Measurements from ENCODE around the gene SNX14. TPM values are rescaled to one million over a fixed set of nuclear protein-coding genes. Genes with fewer than 3 reads are reported as not detected.
A peak's percentile ranks its signal among the peaks of the same experiment; 100 is the strongest.

Gene SNX14
- total and polyA plus RNA-seq, 5 experiments from 2014 or later, result 40.9 to 84.1 (median 54.6) TPM

GRCh38 chr6:85458782-85459181 lies 134.9 kb downstream of the SNX14 start:
- Mint-ChIP-seq H3K36me3 (peaks cover 0 to 7% (median 3%) of the 10 kb centered on the region in 3 donors), H3K4me1 (peaks cover 61 to 97% (median 96%) of the 10 kb centered on the region in 4 donors), H3K27me3 (peaks cover 0 to 2% (median 0%) of the 10 kb centered on the region in 5 donors), H3K4me3 (peak overlapping the region; percentile 32 to 77 (median 62)), H3K27ac (peak overlapping the region; percentile 65 to 99 (median 95)), H3K9me3 (no peaks in the 10 kb centered on the region)
- DNase-seq, result no peak
- no peak for ATAC-seq
- POLR2A ChIA-PET, result interaction anchor here (0.8 to 13.1 kb wide), 5 partner anchors 8 to 83 kb away, joined by 3 to 252 read pairs (median 3); partner anchors contain the start of gene NT5E

DNA sequence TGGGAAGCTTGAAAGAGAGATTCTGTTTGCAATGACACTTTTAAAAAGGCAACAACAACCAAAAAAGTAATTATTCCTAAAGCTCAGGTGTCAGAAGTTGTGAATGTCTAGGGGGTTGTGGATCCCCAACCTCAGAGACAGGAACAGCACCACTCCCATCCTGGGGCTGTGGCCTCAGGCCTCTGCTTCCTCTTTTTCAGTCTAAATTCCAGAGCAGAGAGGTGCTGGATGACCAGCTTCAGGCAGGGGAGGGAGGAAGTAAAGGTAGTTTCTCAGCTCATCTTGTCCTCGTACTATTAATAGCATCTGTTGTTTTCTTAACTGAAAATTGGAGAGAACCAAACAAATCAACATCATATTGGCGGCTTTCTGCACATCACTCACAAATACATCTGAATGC lies 135.5 kb downstream of the SNX14 start:
- POLR2A ChIA-PET, result interaction anchor here (1.4 to 13.1 kb wide), 3 partner anchors 7 to 24 kb away, joined by 3 to 252 read pairs (median 7); partner anchors contain the start of gene NT5E
- H3K9me3 Mint-ChIP-seq, result no peaks in the 10 kb centered on the region
- peaks cover 0 to 2% (median 0%) of the 10 kb centered on the region in 5 donors for H3K27me3 Mint-ChIP-seq
- H3K36me3 Mint-ChIP-seq, result peaks cover 0 to 7% (median 3%) of the 10 kb centered on the region in 3 donors
- DNase-seq (no peak), ATAC-seq (no peak)
- peak overlapping the region in 9 of 10 donors; percentile 27 to 77 (median 64) for H3K4me3 Mint-ChIP-seq
- peaks cover 59 to 97% (median 96%) of the 10 kb centered on the region in 4 donors for H3K4me1 Mint-ChIP-seq
- peak overlapping the region; percentile 20 to 99 (median 95) for H3K27ac Mint-ChIP-seq

DNA sequence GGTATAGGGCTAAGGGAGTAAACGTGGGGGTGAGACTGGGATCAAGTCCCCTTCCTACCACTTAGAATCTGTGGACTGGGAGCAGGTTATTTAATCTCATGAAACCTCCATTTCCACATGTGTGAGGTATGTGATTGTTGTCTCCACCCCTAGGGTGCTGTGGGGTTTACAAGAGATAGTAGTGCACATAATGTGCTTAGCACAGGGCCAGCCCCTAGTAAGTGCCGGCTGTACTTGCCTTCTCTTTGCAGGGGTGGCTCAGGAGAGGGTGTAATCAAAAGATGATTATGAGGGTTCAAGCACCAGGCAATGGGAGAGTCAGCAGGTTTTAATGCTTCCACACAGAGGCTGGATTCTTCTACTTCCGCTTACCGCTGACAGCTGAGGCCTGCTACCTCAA lies 136.9 kb downstream of the SNX14 start:
- ATAC-seq, result no peak
- peaks cover 0 to 7% (median 3%) of the 10 kb centered on the region in 3 donors for H3K36me3 Mint-ChIP-seq
- H3K27ac Mint-ChIP-seq, result peak overlapping the region; percentile 66 to 99 (median 94)
- H3K4me3 Mint-ChIP-seq, result peak overlapping the region in 7 of 10 donors; percentile 58 to 77 (median 67)
- peaks cover 58 to 97% (median 96%) of the 10 kb centered on the region in 4 donors for H3K4me1 Mint-ChIP-seq
- no peaks in the 10 kb centered on the region for H3K9me3 Mint-ChIP-seq
- H3K27me3 Mint-ChIP-seq, result peaks cover 0 to 2% (median 0%) of the 10 kb centered on the region in 5 donors
- POLR2A ChIA-PET, result interaction anchor here (1.4 to 2.3 kb wide), 2 partner anchors 11 to 222 kb away, joined by 5 to 7 read pairs; no protein-coding TSS in a partner anchor
- no peak for DNase-seq

Other genes with a start within 250 kb of the SNX14 start
- gene NT5E, start 143.8 kb downstream of the SNX14 start, total RNA-seq, result 10 to 100 TPM; 56.5 to 57.3 TPM
- gene NT5E, start 143.8 kb downstream of the SNX14 start, polyA plus RNA-seq, result 100 to 1,000 TPM in 2 of 3 donors, 10 to 100 TPM in 1; 77.7 to 128 (median 103) TPM
- gene SYNCRIP, start 49.0 kb upstream of the SNX14 start, total RNA-seq, result 100 to 1,000 TPM in 1 of 2 experiments, 10 to 100 TPM in 1; 95.1 to 103 TPM
- 10 to 100 TPM; 68.6 to 80.9 (median 70.7) TPM for gene SYNCRIP, start 49.0 kb upstream of the SNX14 start, polyA plus RNA-seq

Data from naive thymus-derived CD8-positive, alpha-beta T cell (primary cell).